Hypothalamus (tissue), 51 donors: ENCODE data around the gene SGIP1.

Experiments
- DNase-seq, 51 donors: peaks; one replicate each; lab custom pipeline; 2025; lab: John Stamatoyannopoulos, UW

The SGIP1 gene

DNA sequence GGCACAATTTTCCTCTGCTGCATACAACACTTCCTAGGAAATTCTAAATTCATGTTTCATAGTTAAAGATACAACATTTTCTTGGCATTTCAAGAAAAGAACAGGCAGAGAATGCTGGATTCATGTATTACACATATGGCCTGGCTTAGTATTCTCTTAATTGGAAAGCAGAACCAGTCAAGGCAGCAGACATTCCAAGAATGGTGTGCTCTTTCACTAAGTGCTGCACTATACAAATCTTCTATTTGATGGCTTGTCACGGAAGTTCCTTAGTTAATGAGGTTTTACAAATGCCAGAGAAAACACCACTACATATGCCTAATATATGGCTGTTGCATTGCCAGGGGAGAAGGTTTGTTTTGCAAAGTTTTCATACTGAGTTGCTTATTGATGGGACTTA, 137.5 kb downstream of the SGIP1 start:
- DNase-seq: no peak

DNA sequence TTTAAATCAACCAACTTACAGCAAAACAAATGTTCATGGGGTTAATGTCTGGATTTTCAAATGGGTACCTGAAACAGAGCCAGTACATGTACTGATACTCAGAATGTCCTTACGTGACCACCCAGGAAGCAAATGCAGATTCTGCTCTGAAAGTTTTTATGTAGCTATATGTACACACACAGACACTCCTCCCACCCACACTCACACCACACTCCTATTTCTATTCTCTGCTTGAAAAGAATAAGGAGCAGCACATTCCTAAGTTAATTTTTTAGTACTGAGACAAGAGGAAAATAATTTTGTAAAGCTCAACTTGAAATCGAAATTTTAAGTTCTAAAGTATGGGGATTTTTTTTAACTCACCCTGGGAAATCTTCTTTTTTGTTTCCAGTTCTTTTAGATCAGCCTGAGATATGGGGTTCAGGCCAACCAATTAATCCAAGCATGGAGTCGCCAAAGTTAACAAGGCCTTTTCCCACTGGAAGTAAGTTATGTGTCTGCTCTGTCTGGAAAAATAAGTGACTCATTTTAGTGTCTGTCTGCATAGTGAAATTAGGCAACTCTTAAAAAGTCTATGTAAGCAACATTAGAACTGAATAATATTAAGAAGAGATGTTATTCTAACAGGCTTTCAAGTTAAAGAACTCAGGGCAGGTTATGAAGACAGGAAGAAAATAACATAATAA, 142.8 kb downstream of the SGIP1 start:
- DNase-seq: no peak

DNA sequence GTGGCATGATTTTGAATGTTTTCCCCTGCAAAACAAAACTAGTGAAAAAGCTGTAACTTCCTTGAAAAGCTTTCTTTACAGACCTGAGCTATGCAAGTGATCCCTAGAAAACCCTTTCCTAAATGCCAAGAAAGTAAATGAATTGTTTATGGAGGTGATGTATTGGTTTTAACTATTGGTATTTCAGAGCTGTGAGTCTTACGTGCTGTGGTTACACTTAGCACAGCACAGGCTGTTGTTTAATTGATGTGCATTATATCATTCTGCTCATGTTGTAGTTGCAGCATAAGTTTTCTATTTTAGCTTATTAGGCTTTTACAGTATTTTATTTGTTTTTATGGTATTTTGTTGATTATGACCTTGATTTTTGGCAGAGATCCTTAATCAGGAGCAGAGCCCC, 144.2 kb downstream of the SGIP1 start:
- DNase-seq: no peak

- DNase-seq: no peak
Measured at GRCh38 chr1:66679140-66679539, 145.2 kb downstream of the SGIP1 start.

DNA sequence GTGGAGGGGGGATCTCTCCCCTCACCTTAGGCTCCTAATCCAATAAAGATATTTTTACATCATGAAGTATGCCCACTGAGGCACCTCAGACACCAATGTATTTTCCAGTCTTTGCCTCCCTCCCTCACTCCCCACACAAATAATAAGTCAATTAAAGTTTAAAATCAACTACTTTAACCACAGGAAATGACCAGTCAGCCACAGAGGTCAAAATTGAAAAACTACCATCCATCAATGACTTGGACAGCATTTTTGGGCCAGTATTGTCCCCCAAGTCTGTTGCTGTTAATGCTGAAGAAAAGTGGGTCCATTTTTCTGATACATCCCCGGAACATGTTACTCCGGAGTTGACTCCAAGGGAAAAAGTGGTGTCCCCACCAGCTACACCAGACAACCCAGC, 147.7 kb downstream of the SGIP1 start:
- DNase-seq: no peak

DNA sequence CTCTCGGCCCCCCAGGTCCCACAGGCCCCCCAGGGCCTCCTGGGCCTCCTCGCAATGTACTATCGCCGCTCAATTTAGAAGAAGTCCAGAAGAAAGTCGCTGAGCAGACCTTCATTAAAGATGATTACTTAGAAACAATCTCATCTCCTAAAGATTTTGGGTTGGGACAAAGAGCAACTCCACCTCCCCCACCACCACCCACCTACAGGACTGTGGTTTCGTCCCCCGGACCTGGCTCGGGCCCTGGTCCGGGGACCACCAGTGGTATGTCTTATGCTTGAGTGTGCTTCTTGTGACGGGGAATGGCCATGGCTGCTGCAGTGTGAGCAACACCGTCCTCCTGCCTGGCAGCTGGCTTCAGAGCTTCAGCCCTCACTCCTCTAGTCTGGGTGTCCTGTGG, 148.2 kb downstream of the SGIP1 start:
- no peak for DNase-seq

- no peak for DNase-seq
Measured at GRCh38 chr1:66684353-66684752, 150.4 kb downstream of the SGIP1 start.

DNA sequence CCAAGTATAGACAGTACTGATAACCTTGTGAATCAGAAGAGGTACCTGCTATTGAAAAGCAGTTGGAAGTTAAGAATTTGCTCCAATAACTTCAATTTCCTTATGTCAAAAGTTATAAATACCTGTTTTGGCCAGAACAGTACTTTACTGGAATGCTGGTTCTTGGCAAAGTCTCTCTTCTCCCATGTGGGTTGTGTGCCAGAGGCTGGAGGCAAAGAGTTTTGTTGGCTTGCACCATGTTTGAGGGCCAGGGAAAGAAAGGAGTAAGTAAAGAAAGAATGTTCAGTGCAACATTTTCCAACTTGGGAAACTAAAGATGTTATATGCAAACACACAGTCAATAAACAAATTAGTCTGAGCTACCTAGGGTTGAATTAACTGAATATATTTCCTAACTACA, 151.3 kb downstream of the SGIP1 start:
- peak in 2 of 51 donors; percentile 6 to 8 for DNase-seq

DNA sequence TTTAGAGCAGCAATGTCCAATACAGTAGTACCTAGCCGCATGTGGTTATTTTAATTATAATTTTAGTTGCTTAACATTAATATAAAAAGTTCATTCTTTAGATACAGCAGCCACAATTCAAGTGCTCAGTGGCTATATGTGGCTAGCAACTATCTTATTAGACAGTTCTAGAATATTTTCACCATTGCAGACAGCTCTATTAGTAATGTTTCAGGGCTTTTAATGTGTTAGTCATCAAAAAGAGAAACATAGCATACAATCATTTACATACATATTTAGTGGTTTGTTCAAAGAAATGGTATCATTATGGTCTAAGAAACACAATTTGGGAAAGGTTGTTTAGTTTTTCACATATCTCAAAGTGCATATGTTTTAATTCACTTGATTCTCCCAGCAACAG, 151.7 kb downstream of the SGIP1 start:
- DNase-seq: no peak

- no peak for DNase-seq
Measured at GRCh38 chr1:66686406-66686805, 152.5 kb downstream of the SGIP1 start.

GRCh38 chr1:66687358-66687757, 153.4 kb downstream of the SGIP1 start:
- DNase-seq: no peak

GRCh38 chr1:66690666-66691381, 156.9 kb downstream of the SGIP1 start:
- no peak for DNase-seq

DNA sequence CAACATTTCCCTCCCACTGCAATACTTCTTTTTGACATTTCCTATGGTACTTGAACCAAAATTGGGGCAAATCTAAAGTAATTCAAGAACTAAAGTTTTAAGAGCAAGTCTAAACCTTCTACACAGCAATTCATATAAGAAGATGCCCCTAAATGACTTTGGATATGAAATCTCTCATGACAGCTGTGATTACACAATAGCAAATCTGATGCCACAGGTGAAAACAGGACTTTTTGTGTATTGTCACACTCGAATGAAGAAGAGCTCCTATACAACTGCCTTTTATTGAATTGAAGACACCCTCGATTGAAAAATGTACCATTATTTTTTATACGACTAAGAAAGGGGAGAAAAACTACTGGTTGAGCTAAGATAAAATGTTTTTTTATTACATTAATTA, 158.7 kb downstream of the SGIP1 start:
- no peak for DNase-seq

GRCh38 chr1:66693856-66694255, 159.9 kb downstream of the SGIP1 start:
- no peak for DNase-seq

- DNase-seq: no peak
Measured at GRCh38 chr1:66695116-66695515, 161.2 kb downstream of the SGIP1 start.

GRCh38 chr1:66696771-66697170, 162.8 kb downstream of the SGIP1 start:
- no peak for DNase-seq

GRCh38 chr1:66699213-66699612, 165.3 kb downstream of the SGIP1 start:
- no peak for DNase-seq

- DNase-seq: no peak
Measured at GRCh38 chr1:66704177-66704875, 170.4 kb downstream of the SGIP1 start.

DNA sequence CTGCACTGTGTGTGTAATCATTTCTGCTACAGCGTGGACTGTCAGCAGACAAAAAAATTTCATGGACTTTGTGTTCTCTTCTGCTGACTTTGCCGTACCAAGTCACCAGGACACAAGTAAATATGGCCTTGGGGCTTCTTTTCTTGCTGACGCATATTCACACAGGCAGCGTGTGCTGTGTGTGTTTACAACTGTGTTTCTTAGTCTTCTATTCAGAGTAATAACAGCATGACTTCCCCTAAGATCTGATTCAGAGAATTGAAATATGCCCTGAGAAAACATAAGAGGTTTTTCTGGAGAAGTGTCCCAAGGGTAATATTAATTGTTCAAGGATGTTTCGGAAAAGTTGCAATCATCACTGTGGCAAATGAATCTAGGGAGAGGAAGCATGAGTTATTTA, 171.2 kb downstream of the SGIP1 start:
- DNase-seq: no peak

GRCh38 chr1:66711420-66711819, 177.5 kb downstream of the SGIP1 start:
- DNase-seq: peak in 1 of 51 donors; percentile 3

DNA sequence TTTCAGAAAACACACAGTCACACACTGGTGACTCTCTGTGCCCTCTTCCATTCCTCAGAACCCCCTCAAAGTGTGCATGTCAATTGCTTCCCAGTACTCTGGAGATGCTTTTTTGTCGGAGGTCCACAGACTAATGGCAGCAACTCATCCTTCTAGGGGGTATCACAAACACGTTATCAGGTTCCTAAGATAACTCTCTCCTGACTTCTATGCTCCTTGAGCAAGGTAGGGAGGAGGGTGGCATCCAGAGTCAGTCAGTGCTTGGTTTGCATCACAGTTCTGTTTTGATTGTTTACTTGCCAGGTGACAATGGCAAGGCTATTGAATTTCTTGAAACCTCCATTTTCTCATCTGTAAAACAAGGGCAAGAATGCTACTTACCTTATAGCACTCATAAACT, 178.9 kb downstream of the SGIP1 start:
- no peak for DNase-seq

DNA sequence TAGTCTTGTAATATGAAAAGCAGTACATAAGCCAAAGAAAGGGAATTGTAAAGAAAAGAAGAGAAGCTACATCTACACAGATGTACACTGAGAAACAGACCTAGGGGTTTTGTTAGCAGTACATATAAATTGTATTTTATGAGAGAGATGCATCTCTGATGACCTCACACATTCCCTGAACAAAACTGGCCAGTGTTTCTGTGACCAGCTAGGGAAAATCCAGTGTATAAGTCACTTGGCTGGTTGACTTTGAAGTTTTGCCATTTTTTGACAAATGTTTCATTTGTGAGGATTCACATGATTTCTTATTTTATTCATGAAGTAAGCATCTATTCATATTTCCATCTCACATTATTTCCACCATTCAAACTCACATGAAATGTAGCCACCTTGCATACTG, 190.0 kb downstream of the SGIP1 start:
- DNase-seq: no peak
